Esophagus (tissue), 2 donors: ENCODE results near the gene UQCRHL. TPM values are rescaled to one million over a fixed set of nuclear protein-coding genes. Genes with fewer than 3 reads are reported as not detected.

Source experiments
- H3K27ac ChIP-seq, 2 donors: one replicate each; pipeline ENCODE4 v1.5.1; 2013; ENCODE audit warnings: low read depth in 2 of 2, mild to moderate bottlenecking in 2 of 2, inconsistent platforms in 1 of 2, low read length in 1 of 2, moderate library complexity in 1 of 2
- H3K27me3 ChIP-seq, 2 donors: one replicate each; pipeline ENCODE4 v1.6.1; 2013; ENCODE audit warnings: low read length in 2 of 2, control low read depth in 1 of 2, mild to moderate bottlenecking in 1 of 2; ENCODE audit not compliant: insufficient read depth in 2 of 2, control insufficient read depth in 1 of 2
- H3K36me3 ChIP-seq, 2 donors: one replicate each; pipeline ENCODE4 v1.6.1; 2013; ENCODE audit warnings: low read length in 1 of 2; ENCODE audit not compliant: control insufficient read depth in 2 of 2, insufficient read depth in 2 of 2
- H3K4me1 ChIP-seq, 2 donors: one replicate each; pipeline ENCODE4 v1.6.1; 2013; ENCODE audit warnings: low read length in 1 of 2; ENCODE audit not compliant: control insufficient read depth in 2 of 2, insufficient read depth in 2 of 2
- H3K4me3 ChIP-seq, 2 donors: one replicate each; pipeline ENCODE4 v1.5.1; 2013; ENCODE audit warnings: low read length in 2 of 2, mild to moderate bottlenecking in 2 of 2, low read depth in 1 of 2, moderate library complexity in 1 of 2
- H3K9me3 ChIP-seq, 2 donors: one replicate each; pipeline ENCODE4 v1.6.1; 2013; ENCODE audit warnings: mild to moderate bottlenecking in 2 of 2, low read depth in 1 of 2, low read length in 1 of 2, moderate library complexity in 1 of 2; ENCODE audit not compliant: control insufficient read depth in 2 of 2, insufficient read depth in 1 of 2
- WGBS, 2 donors: extraction: QIAGEN DNeasy Blood & Tissue Kit; methylation state at CpG; one replicate each; pipeline ENCODE4 v1.1.7; 2013; 5-methylcytosine and 5-hydroxymethylcytosine counted together
- polyA plus RNA-seq, 2 donors: library from polyadenylated mRNA; stranded (reverse); fragments of 200-250 nt; gene quantifications; one replicate each; pipeline ENCODE4 v1.2.3, GENCODE V29; 2013
- donor health status: healthy with polysubstance abuse.
- donor health status: Bipolar disorder and iron deficiency.

Gene UQCRHL
- polyA plus RNA-seq, 2 donors, result 1.9 to 2.0 TPM

GRCh38 chr1:15775706-15776105, 31.7 kb downstream of the UQCRHL start:
- WGBS, 2 donors, result 76 to 78% methylated on average over 2 of the region's 2 CpGs
- Histone ChIP-seq H3K4me3 (no peak overlapping the region), H3K9me3 (no peaks in the 10 kb centered on the region), H3K4me1 (no peaks in the 10 kb centered on the region), H3K27me3 (no peaks in the 10 kb centered on the region), H3K36me3 (peaks cover 12 to 15% of the 10 kb centered on the region in 2 donors), H3K27ac (no peak overlapping the region)

- H3K36me3 ChIP-seq, result peaks cover 12 to 19% of the 10 kb centered on the region in 2 donors
- no peak overlapping the region for H3K27ac ChIP-seq
- H3K4me3 ChIP-seq, result no peak overlapping the region
- no peaks in the 10 kb centered on the region for H3K9me3 ChIP-seq
- no peaks in the 10 kb centered on the region for H3K27me3 ChIP-seq
- 78 to 82% methylated on average over 6 of the region's 6 CpGs for WGBS, 2 donors
- H3K4me1 ChIP-seq, result no peaks in the 10 kb centered on the region
Observed at GRCh38 chr1:15771836-15772515, 35.5 kb downstream of the UQCRHL start.

- no peak overlapping the region for H3K4me3 ChIP-seq
- 92 to 93% methylated on average over 14 of the region's 14 CpGs for WGBS, 2 donors
Observed at GRCh38 chr1:15770313-15770962, 37.0 kb downstream of the UQCRHL start.

GRCh38 chr1:15768388-15768787, 39.1 kb downstream of the UQCRHL start:
- peak overlapping the region in 1 of 2 donors; percentile 16 for H3K27ac ChIP-seq
- peaks cover 9 to 18% of the 10 kb centered on the region in 2 donors for H3K4me1 ChIP-seq
- H3K9me3 ChIP-seq, result no peaks in the 10 kb centered on the region
- no peaks in the 10 kb centered on the region for H3K27me3 ChIP-seq
- no peak overlapping the region for H3K4me3 ChIP-seq
- peaks cover 4 to 15% of the 10 kb centered on the region in 2 donors for H3K36me3 ChIP-seq
- 95 to 97% methylated on average over 7 of the region's 7 CpGs for WGBS, 2 donors

More at GRCh38 chr1:15770313-15770962, 37.0 kb downstream of the UQCRHL start:
- Histone ChIP-seq H3K36me3 (peaks cover 12 to 17% of the 10 kb centered on the region in 2 donors), H3K9me3 (no peaks in the 10 kb centered on the region), H3K4me1 (peaks cover 0 to 6% of the 10 kb centered on the region in 2 donors), H3K27me3 (no peaks in the 10 kb centered on the region), H3K27ac (no peak overlapping the region)

DNA sequence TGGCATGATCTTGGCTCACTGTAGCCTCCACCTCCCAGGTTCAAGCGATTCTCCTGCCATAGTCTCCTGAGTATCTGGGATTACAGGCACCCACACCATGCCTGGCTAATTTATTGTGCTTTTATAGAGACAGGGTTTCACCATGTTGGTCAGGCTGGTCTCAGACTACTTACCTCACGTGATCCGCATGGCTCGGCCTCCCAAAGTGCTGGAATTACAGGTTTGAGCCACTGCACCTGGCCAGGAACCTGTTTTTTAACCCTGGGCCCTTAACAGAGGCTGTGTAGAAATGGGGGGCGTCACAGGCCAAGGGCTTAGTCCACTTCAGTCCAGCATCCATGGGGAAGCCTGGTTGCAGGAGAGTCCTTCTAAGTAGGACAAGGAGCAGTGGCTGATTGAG, 39.5 kb downstream of the UQCRHL start:
- Histone ChIP-seq H3K9me3 (no peaks in the 10 kb centered on the region), H3K4me1 (peaks cover 9 to 18% of the 10 kb centered on the region in 2 donors), H3K4me3 (no peak overlapping the region), H3K27me3 (no peaks in the 10 kb centered on the region), H3K36me3 (peaks cover 4 to 15% of the 10 kb centered on the region in 2 donors), H3K27ac (peak overlapping the region in 1 of 2 donors; percentile 16)
- 77 to 78% methylated on average over 5 of the region's 5 CpGs for WGBS, 2 donors

DNA sequence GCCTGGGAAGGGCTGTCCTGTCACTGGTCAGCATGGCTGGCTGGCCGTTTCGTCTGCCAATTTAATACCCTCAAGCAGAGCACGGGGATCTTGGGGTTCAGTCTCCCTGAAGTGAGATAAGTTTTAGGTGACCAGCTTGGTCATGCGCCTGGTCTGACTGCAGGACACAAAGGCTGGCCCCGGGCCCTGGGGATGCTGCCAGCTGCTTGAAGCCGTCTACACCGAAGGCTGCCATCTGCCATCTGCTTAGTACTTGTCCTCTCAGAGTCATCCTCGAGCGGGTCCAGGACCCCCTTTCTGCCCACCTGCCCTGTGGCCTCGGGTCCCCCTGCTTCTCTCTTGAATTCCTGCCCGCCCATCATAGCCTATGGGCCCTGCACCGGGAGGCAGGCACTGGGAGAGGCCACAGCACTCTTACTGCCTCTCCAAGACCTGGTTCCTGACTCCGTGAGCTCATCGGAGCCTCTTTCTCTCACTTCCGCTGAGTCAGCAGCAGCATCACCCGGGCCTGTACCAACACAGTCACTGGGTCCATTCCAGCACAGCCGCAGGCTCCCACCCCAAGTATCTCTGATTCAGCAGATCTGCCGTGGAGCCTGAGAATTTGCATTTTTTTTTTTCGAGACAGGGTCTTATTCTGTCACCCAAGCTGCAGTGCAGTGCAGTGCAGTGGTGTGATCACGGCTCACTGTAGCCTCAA, 41.8 kb downstream of the UQCRHL start:
- Histone ChIP-seq H3K27me3 (no peaks in the 10 kb centered on the region), H3K9me3 (no peaks in the 10 kb centered on the region), H3K36me3 (peaks cover 0 to 8% of the 10 kb centered on the region in 2 donors), H3K4me1 (peaks cover 12 to 18% of the 10 kb centered on the region in 2 donors), H3K27ac (peak overlapping the region; percentile 73 to 90), H3K4me3 (no peak overlapping the region)
- 55 to 60% methylated on average over 20 of the region's 20 CpGs for WGBS, 2 donors

DNA sequence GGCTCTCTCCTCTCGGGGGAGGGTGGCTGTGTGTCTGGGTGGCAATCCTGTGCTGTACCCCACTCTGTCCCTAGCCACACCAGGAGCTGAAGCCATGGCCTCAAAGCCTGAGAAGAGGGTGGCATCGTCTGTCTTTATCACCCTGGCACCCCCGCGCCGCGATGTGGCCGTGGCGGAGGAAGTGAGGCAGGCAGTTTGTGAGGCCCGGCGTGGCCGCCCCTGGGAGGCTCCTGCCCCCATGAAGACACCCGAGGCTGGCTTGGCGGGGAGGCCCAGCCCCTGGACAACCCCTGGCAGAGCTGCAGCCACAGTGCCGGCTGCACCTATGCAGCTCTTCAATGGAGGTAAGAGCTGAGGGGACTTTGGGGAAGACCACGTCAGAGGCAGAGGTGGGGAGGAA, 42.6 kb downstream of the UQCRHL start:
- Histone ChIP-seq H3K4me3 (no peak overlapping the region), H3K9me3 (no peaks in the 10 kb centered on the region), H3K27me3 (no peaks in the 10 kb centered on the region), H3K27ac (peak overlapping the region; percentile 62 to 80), H3K36me3 (peaks cover 0 to 4% of the 10 kb centered on the region in 2 donors), H3K4me1 (peaks cover 12 to 18% of the 10 kb centered on the region in 2 donors)
- WGBS, 2 donors, result 81 to 85% methylated on average over 15 of the region's 15 CpGs

- Histone ChIP-seq H3K27me3 (no peaks in the 10 kb centered on the region), H3K36me3 (peaks cover 0 to 4% of the 10 kb centered on the region in 2 donors), H3K9me3 (no peaks in the 10 kb centered on the region), H3K4me1 (peaks cover 12 to 18% of the 10 kb centered on the region in 2 donors), H3K27ac (peak overlapping the region; percentile 62 to 80), H3K4me3 (no peak overlapping the region)
- WGBS, 2 donors, result 39 to 41% methylated on average over 10 of the region's 10 CpGs
Observed at GRCh38 chr1:15764269-15764764, 43.1 kb downstream of the UQCRHL start.

DNA sequence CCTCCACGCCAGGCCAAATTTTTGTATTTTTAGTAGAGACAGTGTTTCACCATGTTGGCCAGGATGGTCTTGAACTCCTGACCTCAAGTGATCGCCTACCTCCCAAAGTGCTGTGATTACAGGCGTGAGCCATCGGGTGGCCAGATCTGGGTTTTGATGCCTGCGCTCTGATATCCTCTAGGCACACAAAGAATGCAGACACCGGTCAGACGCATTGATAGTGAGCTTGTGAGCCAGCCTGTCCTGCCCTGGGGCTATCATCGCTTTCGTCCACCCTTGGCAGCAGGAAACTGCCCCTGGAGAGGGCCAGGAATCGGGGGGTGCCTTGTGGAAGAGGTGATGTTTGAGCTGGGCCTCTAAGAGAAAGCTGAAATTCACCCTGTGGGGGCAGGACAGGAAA, 44.9 kb downstream of the UQCRHL start:
- no peaks in the 10 kb centered on the region for H3K9me3 ChIP-seq
- no peak overlapping the region for H3K27ac ChIP-seq
- H3K27me3 ChIP-seq, result no peaks in the 10 kb centered on the region
- WGBS, 2 donors, result 81 to 82% methylated on average over 10 of the region's 10 CpGs
- H3K4me1 ChIP-seq, result peaks cover 12 to 26% of the 10 kb centered on the region in 2 donors
- no peak overlapping the region for H3K4me3 ChIP-seq
- H3K36me3 ChIP-seq, result peaks cover 0 to 4% of the 10 kb centered on the region in 2 donors
